Body of pancreas (tissue), 4 donors: ENCODE measurements around the gene DOCK9. TPM values are rescaled to one million over a fixed set of nuclear protein-coding genes. Genes with fewer than 3 reads are reported as not detected.

Experiments used
- ATAC-seq: fragments of 150-250 bp; one replicate; pipeline ENCODE4 v1.9.1; 2016
- DNase-seq, 4 donors: peaks; one replicate each; pipeline ENCODE4 v3.0.0-alpha.2; 2019
- H3K27ac ChIP-seq, 4 donors: fragments of 200-600 bp; sonication (generic); 1 replicate in 3 of 4; 2 replicates in 1 of 4; pipeline versions ENCODE4 v1.5.1 to v1.6.1; 2016 to 2019; ENCODE audit warnings: mild to moderate bottlenecking in 1 of 4, mixed read lengths in 1 of 4, moderate library complexity in 1 of 4
- H3K27me3 ChIP-seq, 2 donors: fragments of 200-600 bp; sonication (generic); one replicate each; pipeline ENCODE4 v1.6.0; 2016; ENCODE audit warnings: mild to moderate bottlenecking in 1 of 2
- H3K36me3 ChIP-seq, 2 donors: fragments of 200-600 bp; sonication (generic); replicated peaks in 1 of 2; 2 replicates each; pipeline ENCODE4 v1.5.1; 2016; ENCODE audit warnings: low read depth in 2 of 2; ENCODE audit not compliant: insufficient read depth in 1 of 2
- H3K4me1 ChIP-seq: fragments of 200-600 bp; sonication (generic); one replicate; pipeline ENCODE4 v1.6.0; 2016
- H3K4me3 ChIP-seq, 2 donors: fragments of 200-600 bp; sonication (generic); 1 replicate in 1 of 2; 2 replicates in 1 of 2; pipeline ENCODE4 v1.5.1; 2016 to 2019
- H3K9me3 ChIP-seq, 3 donors: fragments of 200-600 bp; sonication (generic); 1 replicate in 2 of 3; 2 replicates in 1 of 3; pipeline ENCODE4 v1.5.1; 2016
- POLR2A ChIP-seq, 3 donors: fragments of 450-650 bp; IDR thresholded peaks; one replicate each; pipeline ENCODE4 v1.6.1; 2016; ENCODE audit warnings: antibody characterized with exemption in 3 of 3, mild to moderate bottlenecking in 2 of 3
- WGBS, 2 donors: methylation state at CpG; one replicate each; pipeline ENCODE4 v1.1.5; 2017; 5-methylcytosine and 5-hydroxymethylcytosine counted together
- intact Hi-C: fragments of 100-400 bp; cut with DNase I; formaldehyde crosslinking; loops from one replicate; pipeline ENCODE4 v1.15.1; 2023
- small RNA-seq: library from RNA; depleted of rRNA; stranded (forward); fragments of <200 nt; gene quantifications from one replicate; pipeline ENCODE3, GENCODE V24; 2016
- total RNA-seq, 2 donors: library from RNA; depleted of rRNA; stranded (reverse); fragments of >200 nt; gene quantifications; one replicate each; pipeline ENCODE4 v1.1.0, GENCODE V29; 2016

Gene DOCK9
- total RNA-seq, 2 donors from 2014 or later = 35.3 to 73.5 TPM

- no peak for ATAC-seq
- H3K4me3 ChIP-seq = no peak overlapping the region
- no peak overlapping the region for H3K27ac ChIP-seq
- H3K27me3 ChIP-seq = no peaks in the 10 kb centered on the region
- TF ChIP-seq POLR2A (IDR thresholded peaks at IDR 0.05) = no peak
- H3K9me3 ChIP-seq = no peaks in the 10 kb centered on the region
- H3K36me3 ChIP-seq = no peaks in the 10 kb centered on the region
- WGBS, 2 donors = 80 to 90% methylated on average over 8 of the region's 8 CpGs
- intact Hi-C loops = no loop called here
- DNase-seq = no peak
- H3K4me1 ChIP-seq = peaks cover 6% of the 10 kb centered on the region
These were observed 230.9 kb downstream of the DOCK9 start for GRCh38 chr13:98746968-98747367.

Small RNAs within 50 kb of the gene (small RNA-seq; reads per million reads assigned to genes)
- gene AL161420.1 (not detected), gene RNU6-83P (not detected)

Other genes with a start within 250 kb of the DOCK9 start
- 10 to 100 TPM in 1 of 2 donors, 1 to 10 TPM in 1; 7.8 to 12.2 TPM for gene SLC15A1, start 225.4 kb downstream of the DOCK9 start, total RNA-seq
- gene UBAC2, start 222.8 kb upstream of the DOCK9 start, total RNA-seq = 10 to 100 TPM; 21.4 to 27.2 TPM